ENCODE data around the gene NAGPA.
"Not testable (repeated sequence)": the region's sequence is repeated elsewhere in the genome, so short reads cannot be mapped to it uniquely, and the experiment has no call there.

Gene NAGPA

GRCh38 chr16:5062051-5062450 lies 28.3 kb upstream of the NAGPA start:
- DNase-seq (ENCODE audit: low read depth in 2 of 2, low spot score in 1 of 2), result no peak

GRCh38 chr16:5060073-5060641 lies 26.4 kb upstream of the NAGPA start:
- no peak for DNase-seq (ENCODE audit: low read depth in 2 of 2, low spot score in 1 of 2)

- DNase-seq (ENCODE audit: low read depth in 2 of 2, low spot score in 1 of 2), result no peak
Observed at GRCh38 chr16:5059386-5060072, 25.8 kb upstream of the NAGPA start.

GRCh38 chr16:5058476-5058875 lies 24.7 kb upstream of the NAGPA start:
- DNase-seq (ENCODE audit: low read depth in 2 of 2, low spot score in 1 of 2), result no peak

- peak in 1 of 2 donors; percentile 11 for DNase-seq (ENCODE audit: low read depth in 2 of 2, low spot score in 1 of 2)
Observed at GRCh38 chr16:5056352-5056751, 22.6 kb upstream of the NAGPA start.

- no peak for DNase-seq (ENCODE audit: low read depth in 2 of 2, low spot score in 1 of 2)
Observed at GRCh38 chr16:5054876-5055865, 21.4 kb upstream of the NAGPA start.

GRCh38 chr16:5046914-5047313 lies 13.2 kb upstream of the NAGPA start:
- no peak for DNase-seq (ENCODE audit: low read depth in 2 of 2, low spot score in 1 of 2)

- no peak for DNase-seq (ENCODE audit: low read depth in 2 of 2, low spot score in 1 of 2)
Observed at GRCh38 chr16:5045499-5046115, 11.9 kb upstream of the NAGPA start.

GRCh38 chr16:5044581-5044980 lies 10.8 kb upstream of the NAGPA start:
- not testable (repeated sequence) for DNase-seq (ENCODE audit: low read depth in 2 of 2, low spot score in 1 of 2)

- DNase-seq (ENCODE audit: low read depth in 2 of 2, low spot score in 1 of 2), result no peak
Observed at GRCh38 chr16:5044011-5044540, 10.3 kb upstream of the NAGPA start.

- DNase-seq (ENCODE audit: low read depth in 2 of 2, low spot score in 1 of 2), result no peak
Observed at GRCh38 chr16:5042574-5043171, 8.9 kb upstream of the NAGPA start.

- DNase-seq (ENCODE audit: low read depth in 2 of 2, low spot score in 1 of 2), result no peak
Observed at GRCh38 chr16:5041600-5042133, 7.9 kb upstream of the NAGPA start.

- DNase-seq (ENCODE audit: low read depth in 2 of 2, low spot score in 1 of 2), result no peak
Observed at GRCh38 chr16:5040451-5040850, 6.7 kb upstream of the NAGPA start.

GRCh38 chr16:5036228-5037156 lies 2.8 kb upstream of the NAGPA start:
- DNase-seq (ENCODE audit: low read depth in 2 of 2, low spot score in 1 of 2), result no peak

GRCh38 chr16:5035909-5036227 lies 2.1 kb upstream of the NAGPA start:
- DNase-seq (ENCODE audit: low read depth in 2 of 2, low spot score in 1 of 2), result no peak

- DNase-seq (ENCODE audit: low read depth in 2 of 2, low spot score in 1 of 2), result no peak
Observed at GRCh38 chr16:5034167-5034523, 410 bp upstream of the NAGPA start.

- no peak for DNase-seq (ENCODE audit: low read depth in 2 of 2, low spot score in 1 of 2)
Observed at GRCh38 chr16:5032748-5033167, 977 bp downstream of the NAGPA start.

GRCh38 chr16:5031601-5032000 lies 2.1 kb downstream of the NAGPA start:
- DNase-seq (ENCODE audit: low read depth in 2 of 2, low spot score in 1 of 2), result no peak

GRCh38 chr16:5030251-5030870 lies 3.4 kb downstream of the NAGPA start:
- DNase-seq (ENCODE audit: low read depth in 2 of 2, low spot score in 1 of 2), result no peak

All from stimulated activated CD8-positive, alpha-beta memory T cell treated with anti-CD3 and anti-CD28 coated beads, Interleukin-4, amount 100 ng/mL, for 4 hours (primary cell).